ENCODE data around the gene ZNF518B.

Gene ZNF518B, protein sequence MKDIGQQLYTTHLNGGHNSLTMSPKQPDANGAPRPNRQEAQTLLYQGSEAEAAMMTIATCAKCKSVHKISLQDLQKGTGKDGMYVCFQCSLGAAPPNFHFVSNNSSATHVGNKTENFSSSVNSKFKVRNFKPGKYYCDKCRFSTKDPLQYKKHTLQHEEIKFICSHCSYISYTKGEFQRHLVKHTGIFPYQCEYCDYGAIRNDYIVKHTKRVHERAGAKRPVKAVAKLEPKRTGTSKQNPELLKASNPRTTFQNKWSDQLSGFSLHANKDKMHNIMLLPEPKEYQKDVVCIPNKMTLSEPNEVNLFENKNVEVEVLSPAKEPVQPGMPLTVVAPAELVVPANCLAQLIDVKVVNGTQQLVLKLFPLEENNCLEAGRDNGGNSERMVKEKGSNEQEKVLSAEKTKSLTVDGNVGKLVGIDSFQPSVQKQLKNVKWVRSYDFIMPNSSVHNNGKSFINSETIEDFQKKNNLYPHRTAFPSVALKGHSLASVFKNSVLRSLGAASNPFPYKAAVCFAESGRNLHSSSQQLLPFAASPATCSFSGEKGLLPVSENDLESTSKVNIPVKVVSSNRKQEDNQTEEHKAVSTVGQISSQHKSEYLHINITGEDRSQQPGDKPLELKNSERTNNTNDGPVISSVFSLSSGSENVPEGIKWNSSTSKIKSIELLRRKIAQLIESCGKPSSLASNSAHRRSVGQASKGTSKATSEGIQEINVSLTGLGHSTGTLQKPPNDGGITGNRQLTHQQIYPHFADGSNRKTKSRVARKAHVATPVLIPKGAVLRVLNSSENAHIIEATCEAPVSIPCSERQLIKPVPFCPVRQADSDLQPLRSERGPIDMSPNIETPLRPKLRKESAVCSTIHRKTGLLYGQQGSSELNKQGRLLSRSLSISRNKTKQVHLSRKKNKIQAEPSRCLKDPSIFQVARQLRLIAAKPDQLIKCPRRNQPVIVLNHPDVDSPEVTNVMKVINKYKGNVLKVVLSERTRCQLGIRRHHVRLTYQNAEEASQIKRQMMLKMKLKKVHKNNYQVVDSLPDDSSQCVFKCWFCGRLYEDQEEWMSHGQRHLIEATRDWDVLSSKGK

DNA sequence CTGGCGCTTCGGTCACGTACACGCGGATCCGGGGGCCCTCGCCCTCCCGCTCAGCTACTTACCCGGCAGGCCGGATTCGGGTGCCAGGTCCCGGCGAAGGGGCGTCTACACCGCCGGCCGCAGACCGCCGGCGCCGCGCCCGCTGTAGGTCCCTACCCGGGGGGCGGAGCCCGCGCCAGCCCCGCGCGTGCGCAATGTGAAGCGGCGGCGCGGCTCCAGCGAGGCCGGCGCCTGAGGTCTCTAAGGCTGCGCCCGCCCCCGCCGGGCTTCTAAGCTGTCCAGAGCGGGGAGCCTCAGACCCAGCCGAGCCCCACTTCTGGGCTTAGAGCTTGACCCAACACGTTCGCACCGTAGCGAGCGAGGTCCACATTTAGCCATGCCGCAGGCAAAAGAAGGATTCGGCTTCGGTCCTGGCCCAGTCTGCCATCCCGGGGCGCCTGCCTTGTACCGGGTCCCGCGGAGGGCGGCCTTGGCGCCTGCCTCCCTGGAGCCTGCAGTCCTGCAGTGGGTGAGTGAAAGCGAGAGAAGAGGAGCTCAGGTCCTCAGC lies at the start of gene ZNF518B:
TSS of gene ZNF518B (minus strand) at position 172 of the 547 bp plus-strand sequence. CDS start 11,098 bp downstream, outside the sequence.
- peak; percentile 74 for DNase-seq

DNA sequence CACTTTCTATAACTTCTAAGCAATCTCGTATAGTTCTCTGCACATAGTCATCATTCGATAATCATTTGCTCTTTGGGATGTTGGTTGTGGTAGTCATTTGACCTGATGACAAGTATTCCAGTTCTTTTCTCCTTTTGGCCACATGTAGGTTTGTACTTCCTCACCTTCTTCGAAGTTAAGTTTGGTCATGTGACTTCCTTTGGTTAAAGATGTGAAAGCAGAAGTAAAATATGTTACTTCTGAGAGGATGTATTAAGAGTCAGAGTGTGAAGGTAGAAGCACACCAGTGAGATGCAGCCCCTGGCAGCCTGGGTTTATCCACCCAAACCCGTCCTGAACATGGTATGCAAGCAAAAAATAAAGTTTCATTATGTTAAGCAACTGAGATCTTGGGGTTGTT lies 48.9 kb upstream of the ZNF518B start:
- no peak for DNase-seq

DNA sequence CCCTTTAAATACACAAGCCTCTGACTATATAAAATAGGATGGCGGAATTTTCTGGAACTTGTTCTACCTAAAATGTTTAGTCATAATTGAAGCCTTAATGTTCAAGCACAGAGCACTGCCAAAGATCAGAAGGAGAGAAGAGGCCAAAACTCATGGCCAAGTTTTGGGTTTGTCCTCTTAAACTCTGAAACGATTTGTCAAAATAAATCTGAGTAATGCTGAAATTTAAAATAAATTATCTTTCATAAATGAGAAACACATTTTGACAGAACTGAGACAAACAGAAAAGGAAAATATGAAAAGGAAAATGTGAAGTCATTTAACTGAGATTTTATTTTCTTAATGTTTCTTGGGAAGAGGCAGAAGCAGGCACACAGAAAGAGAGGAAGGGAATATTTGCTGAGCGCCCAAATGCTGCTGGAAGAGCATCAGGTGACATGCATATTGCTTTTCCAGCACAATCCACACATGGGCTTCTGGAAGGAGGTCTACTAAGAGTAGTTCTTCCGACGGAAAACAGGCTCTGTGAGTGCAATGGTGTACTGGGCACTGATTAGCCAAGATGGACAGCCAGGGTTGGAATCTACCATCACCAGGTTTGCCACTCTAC lies 47.4 kb upstream of the ZNF518B start:
- no peak for DNase-seq

DNA sequence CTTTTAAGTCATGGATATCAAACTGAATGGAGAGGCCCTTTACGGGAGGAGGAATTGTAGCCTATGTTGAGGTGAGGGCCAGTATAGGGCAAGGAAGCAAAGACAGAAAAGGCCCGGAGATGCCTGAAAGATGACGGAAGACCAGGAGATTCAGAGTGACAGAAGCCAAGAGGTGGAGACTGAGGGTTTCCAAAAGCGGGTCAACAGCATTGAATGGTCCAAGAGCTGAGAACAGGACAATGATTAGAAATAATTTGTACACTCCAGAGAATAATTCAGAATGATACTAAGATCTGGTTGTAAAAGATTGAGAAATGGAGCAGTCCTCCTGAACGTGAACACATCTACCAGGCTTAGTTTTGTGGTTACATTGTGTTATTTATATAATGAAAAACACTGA lies 45.5 kb upstream of the ZNF518B start:
- DNase-seq, result no peak

DNA sequence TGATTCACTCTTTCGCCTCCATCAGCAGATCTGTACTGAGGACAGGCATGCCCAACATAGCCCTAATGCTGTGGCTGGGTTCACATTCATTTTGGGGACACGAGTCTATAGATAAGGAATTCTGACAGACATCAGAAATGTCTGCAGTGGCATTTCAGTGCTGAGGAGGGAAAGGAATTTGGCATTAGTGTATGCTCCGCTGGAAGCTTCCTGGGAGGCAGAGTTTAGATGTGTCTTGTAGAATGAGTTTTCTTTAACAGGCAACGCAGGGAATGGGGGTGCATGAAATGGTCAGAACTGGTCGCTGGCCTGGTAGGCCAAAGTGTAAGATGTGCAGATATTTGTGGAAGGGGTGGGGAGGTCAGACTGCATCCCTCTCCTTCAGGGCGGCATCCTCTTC lies 43.5 kb upstream of the ZNF518B start:
- DNase-seq, result no peak

DNA sequence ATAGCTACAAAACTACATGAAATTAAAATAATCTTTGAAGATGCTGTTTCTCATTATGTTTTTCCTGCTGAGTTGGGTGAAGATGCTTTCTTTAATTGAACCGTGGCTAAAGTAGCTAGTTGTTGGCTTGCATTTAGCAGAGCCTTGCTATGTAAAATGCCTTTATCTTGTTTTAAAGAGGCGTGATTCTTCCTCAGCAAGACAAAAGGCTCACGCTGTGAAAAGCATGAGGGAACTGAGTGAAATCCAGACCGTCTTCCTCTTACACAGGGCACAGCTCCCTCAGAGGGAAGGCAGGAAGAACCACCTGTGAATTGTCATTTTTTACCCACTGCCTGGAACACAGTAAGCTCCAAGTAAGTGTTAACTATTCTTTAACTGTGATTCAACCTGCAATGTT lies 39.0 kb upstream of the ZNF518B start:
- DNase-seq, result no peak

DNA sequence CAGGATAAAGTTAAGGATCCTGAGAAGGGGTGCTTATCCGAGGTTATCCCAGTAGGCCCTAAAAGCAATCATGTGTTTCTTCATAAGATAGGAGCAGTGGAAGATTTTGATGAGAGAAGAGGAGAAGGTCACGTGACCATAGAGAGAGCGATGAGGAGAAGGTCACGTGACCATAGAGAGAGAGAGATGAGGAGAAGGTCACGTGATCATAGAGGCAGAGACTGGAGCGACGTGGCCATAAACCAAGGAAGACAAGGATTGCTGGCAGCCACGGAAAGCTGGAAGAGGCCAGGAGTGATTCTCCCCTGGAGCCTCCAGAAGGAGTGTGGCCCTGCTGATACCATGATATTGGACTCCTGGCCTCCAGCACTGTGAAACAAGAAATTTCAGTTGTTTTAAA lies 38.4 kb upstream of the ZNF518B start:
- DNase-seq, result no peak

DNA sequence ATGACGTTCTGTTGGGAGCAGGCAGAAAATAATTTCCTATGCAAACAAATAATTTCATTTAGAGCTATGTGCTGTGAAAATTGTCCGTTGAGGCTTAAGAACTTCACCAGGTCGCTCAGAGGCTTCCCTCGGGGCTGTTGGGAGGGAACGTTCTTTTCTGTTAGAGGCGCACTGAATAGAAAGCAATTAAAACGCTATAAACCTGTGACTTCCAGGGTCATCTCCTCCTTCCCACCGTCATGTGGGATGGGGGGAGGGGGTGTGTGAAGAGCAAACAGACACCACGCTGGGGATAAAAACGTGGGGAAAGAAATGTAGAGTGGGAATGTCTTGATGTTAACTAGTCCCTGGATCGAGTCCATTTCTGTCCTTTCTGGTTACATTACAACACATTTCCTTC lies 35.2 kb upstream of the ZNF518B start:
- no peak for DNase-seq

DNA sequence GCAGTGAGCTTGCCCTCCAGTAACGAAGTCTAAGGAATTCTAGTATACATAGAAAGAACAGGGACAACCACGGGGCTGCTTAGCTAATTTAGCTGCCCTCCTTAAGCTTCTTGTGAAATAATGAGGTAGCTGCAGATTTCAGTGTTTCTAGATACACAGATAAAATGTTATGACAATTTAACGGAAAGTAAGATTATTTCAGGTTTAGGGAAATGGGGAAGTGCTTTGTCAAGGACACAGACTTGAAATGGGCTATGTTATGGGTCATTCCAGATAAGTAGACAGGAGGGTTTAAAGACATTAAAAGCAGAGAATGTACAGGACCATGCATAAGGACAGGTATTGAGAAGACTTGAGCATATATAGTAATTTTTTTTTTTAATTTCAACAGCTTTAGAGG lies 34.2 kb upstream of the ZNF518B start:
- DNase-seq, result no peak

DNA sequence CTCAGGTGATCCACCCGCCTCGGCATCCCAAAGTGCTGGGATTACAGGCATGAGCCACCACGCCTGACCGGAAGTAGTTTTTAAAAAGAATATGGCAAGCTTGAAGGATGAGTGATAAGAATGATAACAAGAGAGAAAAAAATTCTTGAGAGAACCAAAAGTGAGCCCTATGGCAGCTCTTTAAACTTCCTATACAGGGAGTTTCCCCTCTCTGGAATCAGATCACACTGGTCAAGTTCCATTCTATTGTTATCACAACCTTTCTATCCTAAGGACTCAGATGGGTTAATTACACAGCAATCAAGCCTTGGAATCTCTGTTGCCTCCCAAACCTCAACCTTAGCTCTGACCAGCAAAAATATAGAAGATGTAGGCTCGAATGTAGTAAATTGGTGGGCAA lies 33.8 kb upstream of the ZNF518B start:
- no peak for DNase-seq

DNA sequence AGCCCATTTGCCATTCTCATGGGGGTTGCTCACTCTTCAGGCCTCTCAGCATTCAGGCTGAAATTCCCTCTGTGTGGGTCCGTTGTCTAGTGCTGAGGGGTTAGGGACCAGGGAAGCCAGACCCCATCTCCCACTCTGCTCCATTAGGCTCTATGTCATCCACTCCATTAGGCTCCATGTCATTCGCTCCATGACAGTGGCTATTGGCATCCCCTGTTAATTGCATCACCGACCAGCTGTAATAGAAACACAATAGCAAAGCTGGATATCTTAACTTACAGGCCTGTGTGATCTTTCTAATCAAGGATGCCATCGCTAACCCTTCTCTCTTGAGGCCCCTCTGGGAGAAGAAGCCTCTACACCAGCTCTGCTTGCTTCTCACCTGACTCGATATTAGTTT lies 25.7 kb upstream of the ZNF518B start:
- no peak for DNase-seq

DNA sequence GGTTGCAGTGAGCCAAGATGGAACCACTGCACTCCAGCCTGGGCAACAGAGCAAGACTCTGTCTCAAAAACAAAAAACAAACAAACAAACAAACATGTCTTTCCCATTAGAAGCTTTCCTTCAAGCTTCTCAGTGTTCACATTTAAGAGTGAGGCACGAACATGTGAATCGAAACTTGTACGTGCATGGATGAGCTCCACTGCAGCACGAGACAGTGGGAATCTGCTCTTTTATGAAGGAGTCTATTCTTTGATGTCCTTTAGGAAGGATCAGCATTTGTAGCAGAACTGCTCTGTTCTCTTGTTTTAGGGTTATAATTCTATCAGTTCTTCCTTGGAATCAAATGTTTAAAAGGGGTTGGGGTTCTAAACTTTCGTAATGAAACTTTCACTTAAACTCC lies 23.4 kb upstream of the ZNF518B start:
- no peak for DNase-seq

DNA sequence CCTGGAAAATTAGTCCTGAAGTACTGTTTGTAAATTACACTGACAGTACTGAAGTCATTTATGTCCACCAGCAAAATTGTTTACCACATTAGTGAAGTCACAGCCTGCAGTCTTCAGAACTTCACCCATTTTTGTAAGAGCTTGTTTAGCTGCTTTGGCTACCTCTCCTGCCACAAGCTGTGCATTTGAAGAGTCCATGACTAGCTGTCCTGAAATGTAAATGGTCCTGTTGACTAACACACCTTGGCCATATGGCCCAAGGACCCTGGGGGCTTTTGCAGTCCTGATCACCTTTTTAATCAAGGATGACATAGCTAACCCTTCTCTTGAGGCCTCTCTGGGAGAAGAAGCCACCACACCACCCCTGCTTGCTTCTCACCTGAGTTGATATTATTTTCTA lies 21.4 kb upstream of the ZNF518B start:
- no peak for DNase-seq

DNA sequence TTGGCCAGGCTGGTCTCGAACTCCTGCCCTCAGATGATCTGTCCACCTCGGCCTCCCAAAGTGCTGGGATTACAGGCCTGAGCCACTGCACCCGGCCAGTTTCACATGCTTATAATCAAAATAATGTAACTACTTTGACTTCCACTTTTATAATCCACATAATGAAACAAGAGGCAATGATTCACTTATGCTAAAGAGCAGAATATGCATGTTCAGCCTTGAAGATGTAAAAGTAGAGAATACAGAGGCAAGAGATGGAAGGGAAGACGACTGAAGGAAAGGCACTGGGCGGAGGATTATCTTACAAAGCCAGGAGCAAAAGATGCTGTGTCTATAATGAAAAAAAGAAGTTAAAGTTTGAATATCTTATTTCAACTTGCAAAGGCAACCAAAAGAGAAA lies 13.3 kb upstream of the ZNF518B start:
- no peak for DNase-seq

DNA sequence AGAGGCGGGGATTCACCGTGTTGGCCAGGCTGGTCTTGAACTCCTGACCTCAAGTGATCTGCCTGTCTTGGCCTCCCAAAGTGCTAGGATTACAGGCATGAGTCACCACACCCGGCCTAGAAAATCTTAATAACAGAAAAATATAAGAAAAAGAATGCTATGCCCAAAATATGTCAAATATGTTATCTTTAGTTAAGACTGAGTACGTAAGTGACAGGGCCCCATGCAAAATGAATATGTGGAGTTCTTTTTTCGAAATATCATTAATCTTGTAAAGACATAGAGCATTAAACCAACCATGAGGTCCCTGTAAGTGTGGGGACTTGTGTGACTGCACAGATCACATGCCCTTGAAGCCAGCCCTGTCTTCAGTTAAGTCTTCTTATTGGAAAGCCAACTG lies 8.9 kb upstream of the ZNF518B start:
- no peak for DNase-seq

DNA sequence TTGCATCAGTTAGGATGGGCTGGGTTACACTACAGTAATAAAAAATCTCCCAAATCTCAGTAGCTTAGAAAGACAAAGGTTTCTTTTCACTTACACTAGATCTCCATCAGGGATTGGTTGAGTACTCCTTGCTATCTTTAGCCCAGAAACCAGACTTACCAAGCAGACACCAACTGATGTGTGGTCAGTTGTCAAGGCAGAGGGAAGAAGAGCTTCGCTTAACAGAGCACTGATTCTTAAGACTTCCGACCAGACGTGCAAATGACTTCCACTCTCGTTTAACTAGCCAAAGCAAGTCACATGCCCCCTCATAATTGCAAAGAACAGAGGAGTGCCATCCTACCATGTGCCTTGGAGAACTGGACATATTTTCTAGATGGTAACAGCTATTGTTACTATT lies 5.7 kb upstream of the ZNF518B start:
- no peak for DNase-seq

DNA sequence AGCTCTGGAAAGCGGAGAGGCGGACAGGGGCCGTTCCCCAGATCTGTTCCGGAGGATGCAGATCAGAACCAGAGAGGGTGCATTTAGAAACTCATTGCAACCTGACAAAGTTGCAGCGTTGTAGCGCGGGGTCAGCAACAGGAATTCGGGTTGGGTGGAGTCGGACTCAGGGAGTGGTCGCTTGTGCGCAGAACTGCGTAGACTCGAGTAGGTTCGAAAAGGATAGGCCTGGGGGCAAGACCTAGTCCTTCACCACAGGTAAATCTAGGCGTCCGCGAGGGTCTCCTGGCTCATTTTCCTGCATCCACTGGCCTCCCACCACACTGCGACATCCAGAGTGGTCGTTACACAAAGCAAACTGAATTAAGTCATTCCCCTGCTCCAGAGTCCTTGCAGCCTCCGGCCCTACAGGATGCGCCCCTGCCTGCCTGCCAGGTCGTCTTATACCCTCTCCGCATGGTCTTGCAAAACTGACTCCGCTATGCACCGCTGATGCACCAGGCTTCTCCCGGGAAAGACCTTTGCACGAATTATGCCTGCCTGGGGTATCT lies 4.7 kb upstream of the ZNF518B start:
- DNase-seq, result no peak

DNA sequence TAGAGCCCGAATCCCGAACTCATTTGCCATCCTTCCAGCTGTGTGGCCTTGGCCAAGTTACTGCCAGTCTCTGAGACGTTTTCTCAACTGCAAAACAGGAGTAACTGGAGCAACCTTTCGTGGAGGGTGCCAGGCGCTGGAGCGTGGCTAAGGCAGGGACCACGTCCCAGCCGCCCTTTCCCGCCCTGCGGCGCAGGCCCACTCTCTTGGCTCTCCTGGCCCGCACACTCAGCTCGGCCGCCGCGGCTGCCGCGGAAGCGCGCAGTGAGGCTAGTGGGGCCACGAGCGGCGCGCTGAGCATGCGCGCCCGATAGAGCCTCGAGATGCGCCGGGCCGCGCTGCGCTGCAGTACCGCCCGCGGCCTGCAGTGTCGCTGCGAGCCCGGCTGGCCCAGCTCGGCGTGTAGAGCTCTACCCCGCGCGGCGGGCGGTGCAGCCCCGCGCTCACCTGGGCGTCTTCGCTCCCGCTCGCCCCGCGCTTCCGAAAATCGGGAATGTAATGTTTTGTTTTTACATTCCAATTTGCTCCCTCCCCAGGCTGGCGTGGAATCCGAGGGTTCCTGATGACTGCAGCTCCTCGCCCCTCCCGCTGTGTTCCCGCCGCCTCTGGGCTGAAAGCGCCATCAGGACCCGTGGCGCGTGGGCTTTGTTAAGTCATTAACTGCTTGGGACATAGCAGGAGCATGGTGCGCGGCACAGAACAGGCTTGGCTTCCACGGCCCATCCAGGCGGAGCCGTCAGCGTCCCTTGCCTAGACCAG lies 4.0 kb upstream of the ZNF518B start:
- peak; percentile 79 for DNase-seq

DNA sequence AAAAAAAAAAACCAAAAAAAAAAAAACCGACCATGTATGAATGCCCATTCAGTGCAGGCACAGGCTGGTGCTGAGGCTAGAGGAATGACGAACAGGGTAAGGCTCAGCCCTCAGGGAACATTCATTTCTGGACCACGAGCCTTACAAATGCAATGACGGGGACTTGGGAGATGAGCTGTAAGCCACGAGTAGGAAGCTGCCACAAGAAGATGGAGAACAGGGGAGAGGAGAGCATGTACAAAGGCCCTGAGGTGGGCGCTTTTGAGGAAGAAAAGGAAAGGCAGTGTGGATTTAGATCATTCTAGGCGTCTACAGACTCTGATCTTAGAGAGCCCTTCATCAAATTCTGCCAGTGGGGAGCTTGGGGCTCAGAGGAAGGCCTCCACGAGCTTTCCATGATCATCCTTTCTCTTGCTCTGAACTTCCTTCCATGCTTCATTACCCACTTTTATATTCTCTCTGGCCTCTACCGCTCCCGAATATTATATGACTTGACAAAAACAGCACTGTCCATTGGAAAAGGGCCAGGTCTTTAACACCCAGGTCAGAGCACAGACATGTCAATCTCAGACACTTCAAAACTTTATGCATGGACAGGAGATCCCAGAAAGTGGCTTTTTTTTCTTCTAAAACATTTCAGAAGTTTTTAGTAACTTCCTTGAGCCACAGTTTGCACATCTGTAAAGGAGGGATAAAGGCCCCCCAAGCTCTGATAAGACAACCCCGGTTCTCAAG lies 3.3 kb upstream of the ZNF518B start:
- DNase-seq, result no peak

DNA sequence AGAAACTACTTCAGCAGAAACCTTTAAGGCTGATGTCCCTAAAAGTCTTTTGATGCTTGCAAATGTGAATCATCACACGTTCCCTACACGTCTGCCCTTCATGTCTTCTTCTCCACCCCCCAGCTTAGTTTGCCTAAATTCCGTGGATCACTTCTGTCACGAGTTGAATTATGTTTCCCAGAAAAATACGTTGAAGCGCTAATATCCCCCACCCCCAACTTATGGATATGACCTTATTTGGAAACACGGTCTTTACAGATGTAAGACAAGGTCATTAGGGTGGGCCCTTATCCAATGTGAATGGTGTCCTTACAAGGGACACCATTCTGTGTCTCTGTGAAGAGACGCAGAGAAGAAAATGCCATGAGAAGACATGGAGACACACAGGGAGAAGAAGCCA lies 2.1 kb upstream of the ZNF518B start:
- no peak for DNase-seq

DNA sequence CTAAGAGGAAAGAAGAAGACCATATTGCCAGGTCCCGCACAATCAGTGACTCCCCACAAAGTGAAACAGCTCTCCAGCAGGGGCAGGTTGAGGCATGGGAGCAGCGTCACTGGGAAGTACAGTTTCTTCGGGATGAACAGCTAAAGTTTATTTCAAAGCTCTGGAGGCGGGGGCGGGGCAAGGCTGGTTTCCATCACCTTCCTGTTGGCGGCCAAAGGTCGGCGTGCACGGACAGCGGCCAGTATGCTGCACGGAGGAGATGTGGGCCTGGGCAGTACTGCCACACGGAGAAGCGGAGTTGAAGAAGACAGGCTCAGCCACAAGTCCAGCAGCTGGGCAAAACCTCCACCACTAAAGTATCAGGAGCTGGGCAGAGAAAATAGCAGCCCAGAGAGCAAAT lies 951 bp upstream of the ZNF518B start:
- DNase-seq, result no peak
